Measurements from ENCODE around the gene CSH2. TPM values are rescaled to one million over a fixed set of nuclear protein-coding genes. Genes with fewer than 3 reads are reported as not detected.

CSH2 gene
- total and polyA plus RNA-seq, 2 of the 13 experiments (the other 11 are each of a cell fraction or from before 2014, with no cell fraction given): not detected

DNA sequence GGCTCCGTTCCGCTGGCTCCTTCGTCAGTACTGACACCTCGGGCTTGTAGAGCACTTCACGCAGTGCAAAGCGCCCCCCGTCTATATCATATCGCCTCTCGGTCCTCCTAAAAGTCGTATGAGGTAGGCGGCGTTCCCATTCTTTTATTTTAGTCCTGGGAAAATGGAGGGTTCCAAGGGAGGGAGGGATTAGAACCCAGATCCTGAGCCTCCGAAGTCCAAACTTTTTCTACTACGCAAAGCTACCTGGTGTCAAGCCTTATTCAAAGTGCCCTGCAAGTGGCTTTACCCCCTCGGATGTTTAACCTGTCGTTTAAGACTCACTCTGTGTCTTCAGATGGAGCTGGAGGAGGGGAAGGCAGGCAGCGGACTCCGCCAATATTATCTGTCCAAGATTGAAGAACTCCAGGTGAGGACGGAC lies 45.7 kb downstream of the CSH2 start (continued):
- TF ChIP-seq MYC (CRISPR knock-in tag; IDR thresholded peaks at IDR 0.05; ENCODE audit: borderline replicate concordance) (no peak), ZNF839 (CRISPR knock-in tag; IDR thresholded peaks at IDR 0.05; ENCODE audit: borderline replicate concordance) (no peak), ISX (CRISPR knock-in tag; conservative IDR thresholded peaks at IDR 0.05) (no peak), ZNF205 (CRISPR knock-in tag; IDR thresholded peaks at IDR 0.05) (0 out of 2 replicates have a peak, but pooled peaks have one; percentile 6), ZNF207 (IDR thresholded peaks at IDR 0.05; ENCODE audit: borderline replicate concordance) (no peak), GABPB1 (CRISPR knock-in tag; IDR thresholded peaks at IDR 0.05) (no peak), NFYC (CRISPR knock-in tag; IDR thresholded peaks at IDR 0.05) (no peak), ZNF256 (CRISPR knock-in tag; conservative IDR thresholded peaks at IDR 0.05) (no peak; the same call in 1 of the 2 replicates), ZMYM3 (CRISPR knock-in tag; IDR thresholded peaks at IDR 0.05) (peak; percentile 48; the same call in 1 of the 2 replicates), RXRB (CRISPR knock-in tag; IDR thresholded peaks at IDR 0.05; ENCODE audit: borderline replicate concordance) (no peak), NCOR1 (IDR thresholded peaks at IDR 0.05; ENCODE audit: borderline replicate concordance, low read length) (no peak), ZBTB42 (CRISPR knock-in tag; IDR thresholded peaks at IDR 0.05) (no peak), ZNF234 (CRISPR knock-in tag; conservative IDR thresholded peaks at IDR 0.05) (no peak), ZNF879 (CRISPR knock-in tag; IDR thresholded peaks at IDR 0.05) (no peak), BRCA1 (CRISPR knock-in tag; IDR thresholded peaks at IDR 0.05) (no peak), NAIF1 (CRISPR knock-in tag; IDR thresholded peaks at IDR 0.05; ENCODE audit: borderline replicate concordance) (no peak), CEBPB (IDR thresholded peaks at IDR 0.05; ENCODE audit: borderline replicate concordance, low read depth, low read length) (no peak), ARNT (IDR thresholded peaks at IDR 0.05) (no peak), AGO1 (IDR thresholded peaks at IDR 0.05; ENCODE audit: low read depth, low read length, poor library complexity, severe bottlenecking) (no peak), ZNF432 (CRISPR knock-in tag; IDR thresholded peaks at IDR 0.05; ENCODE audit: borderline replicate concordance) (no peak)
- TF ChIP-seq, protein P1, sequence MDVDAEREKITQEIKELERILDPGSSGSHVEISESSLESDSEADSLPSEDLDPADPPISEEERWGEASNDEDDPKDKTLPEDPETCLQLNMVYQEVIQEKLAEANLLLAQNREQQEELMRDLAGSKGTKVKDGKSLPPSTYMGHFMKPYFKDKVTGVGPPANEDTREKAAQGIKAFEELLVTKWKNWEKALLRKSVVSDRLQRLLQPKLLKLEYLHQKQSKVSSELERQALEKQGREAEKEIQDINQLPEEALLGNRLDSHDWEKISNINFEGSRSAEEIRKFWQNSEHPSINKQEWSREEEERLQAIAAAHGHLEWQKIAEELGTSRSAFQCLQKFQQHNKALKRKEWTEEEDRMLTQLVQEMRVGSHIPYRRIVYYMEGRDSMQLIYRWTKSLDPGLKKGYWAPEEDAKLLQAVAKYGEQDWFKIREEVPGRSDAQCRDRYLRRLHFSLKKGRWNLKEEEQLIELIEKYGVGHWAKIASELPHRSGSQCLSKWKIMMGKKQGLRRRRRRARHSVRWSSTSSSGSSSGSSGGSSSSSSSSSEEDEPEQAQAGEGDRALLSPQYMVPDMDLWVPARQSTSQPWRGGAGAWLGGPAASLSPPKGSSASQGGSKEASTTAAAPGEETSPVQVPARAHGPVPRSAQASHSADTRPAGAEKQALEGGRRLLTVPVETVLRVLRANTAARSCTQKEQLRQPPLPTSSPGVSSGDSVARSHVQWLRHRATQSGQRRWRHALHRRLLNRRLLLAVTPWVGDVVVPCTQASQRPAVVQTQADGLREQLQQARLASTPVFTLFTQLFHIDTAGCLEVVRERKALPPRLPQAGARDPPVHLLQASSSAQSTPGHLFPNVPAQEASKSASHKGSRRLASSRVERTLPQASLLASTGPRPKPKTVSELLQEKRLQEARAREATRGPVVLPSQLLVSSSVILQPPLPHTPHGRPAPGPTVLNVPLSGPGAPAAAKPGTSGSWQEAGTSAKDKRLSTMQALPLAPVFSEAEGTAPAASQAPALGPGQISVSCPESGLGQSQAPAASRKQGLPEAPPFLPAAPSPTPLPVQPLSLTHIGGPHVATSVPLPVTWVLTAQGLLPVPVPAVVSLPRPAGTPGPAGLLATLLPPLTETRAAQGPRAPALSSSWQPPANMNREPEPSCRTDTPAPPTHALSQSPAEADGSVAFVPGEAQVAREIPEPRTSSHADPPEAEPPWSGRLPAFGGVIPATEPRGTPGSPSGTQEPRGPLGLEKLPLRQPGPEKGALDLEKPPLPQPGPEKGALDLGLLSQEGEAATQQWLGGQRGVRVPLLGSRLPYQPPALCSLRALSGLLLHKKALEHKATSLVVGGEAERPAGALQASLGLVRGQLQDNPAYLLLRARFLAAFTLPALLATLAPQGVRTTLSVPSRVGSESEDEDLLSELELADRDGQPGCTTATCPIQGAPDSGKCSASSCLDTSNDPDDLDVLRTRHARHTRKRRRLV (CRISPR knock-in tag; IDR thresholded peaks at IDR 0.05): no peak
- TF ChIP-seq, protein P2, sequence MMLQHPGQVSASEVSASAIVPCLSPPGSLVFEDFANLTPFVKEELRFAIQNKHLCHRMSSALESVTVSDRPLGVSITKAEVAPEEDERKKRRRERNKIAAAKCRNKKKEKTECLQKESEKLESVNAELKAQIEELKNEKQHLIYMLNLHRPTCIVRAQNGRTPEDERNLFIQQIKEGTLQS (CRISPR knock-in tag; IDR thresholded peaks at IDR 0.05): no peak
- TF ChIP-seq, protein P3, sequence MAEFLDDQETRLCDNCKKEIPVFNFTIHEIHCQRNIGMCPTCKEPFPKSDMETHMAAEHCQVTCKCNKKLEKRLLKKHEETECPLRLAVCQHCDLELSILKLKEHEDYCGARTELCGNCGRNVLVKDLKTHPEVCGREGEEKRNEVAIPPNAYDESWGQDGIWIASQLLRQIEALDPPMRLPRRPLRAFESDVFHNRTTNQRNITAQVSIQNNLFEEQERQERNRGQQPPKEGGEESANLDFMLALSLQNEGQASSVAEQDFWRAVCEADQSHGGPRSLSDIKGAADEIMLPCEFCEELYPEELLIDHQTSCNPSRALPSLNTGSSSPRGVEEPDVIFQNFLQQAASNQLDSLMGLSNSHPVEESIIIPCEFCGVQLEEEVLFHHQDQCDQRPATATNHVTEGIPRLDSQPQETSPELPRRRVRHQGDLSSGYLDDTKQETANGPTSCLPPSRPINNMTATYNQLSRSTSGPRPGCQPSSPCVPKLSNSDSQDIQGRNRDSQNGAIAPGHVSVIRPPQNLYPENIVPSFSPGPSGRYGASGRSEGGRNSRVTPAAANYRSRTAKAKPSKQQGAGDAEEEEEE (CRISPR knock-in tag; IDR thresholded peaks at IDR 0.05; ENCODE audit: borderline replicate concordance): 0 out of 2 replicates have a peak, but pooled peaks have one; percentile 3
- TF ChIP-seq, protein P4, sequence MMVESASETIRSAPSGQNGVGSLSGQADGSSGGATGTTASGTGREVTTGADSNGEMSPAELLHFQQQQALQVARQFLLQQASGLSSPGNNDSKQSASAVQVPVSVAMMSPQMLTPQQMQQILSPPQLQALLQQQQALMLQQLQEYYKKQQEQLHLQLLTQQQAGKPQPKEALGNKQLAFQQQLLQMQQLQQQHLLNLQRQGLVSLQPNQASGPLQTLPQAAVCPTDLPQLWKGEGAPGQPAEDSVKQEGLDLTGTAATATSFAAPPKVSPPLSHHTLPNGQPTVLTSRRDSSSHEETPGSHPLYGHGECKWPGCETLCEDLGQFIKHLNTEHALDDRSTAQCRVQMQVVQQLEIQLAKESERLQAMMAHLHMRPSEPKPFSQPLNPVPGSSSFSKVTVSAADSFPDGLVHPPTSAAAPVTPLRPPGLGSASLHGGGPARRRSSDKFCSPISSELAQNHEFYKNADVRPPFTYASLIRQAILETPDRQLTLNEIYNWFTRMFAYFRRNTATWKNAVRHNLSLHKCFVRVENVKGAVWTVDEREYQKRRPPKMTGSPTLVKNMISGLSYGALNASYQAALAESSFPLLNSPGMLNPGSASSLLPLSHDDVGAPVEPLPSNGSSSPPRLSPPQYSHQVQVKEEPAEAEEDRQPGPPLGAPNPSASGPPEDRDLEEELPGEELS (CRISPR knock-in tag; IDR thresholded peaks at IDR 0.05): no peak
